CD4-positive, alpha-beta memory T cell (primary cell): Measurements from ENCODE around the gene IL21R. TPM values are rescaled to one million over a fixed set of nuclear protein-coding genes. Genes with fewer than 3 reads are reported as not detected.

ENCODE experiments used
- CTCF ChIA-PET: fragments of 350-600 bp; sonication (Branson Sonifier 250); formaldehyde crosslinking; loops from one replicate; lab custom pipeline; 2021; ENCODE audit warnings: inconsistent platforms; ENCODE audit not compliant: partially characterized antibody; lab: Charles Lee
- POLR2A ChIA-PET: fragments of 350-600 bp; sonication (Branson Sonifier 250); formaldehyde crosslinking; loops from one replicate; lab custom pipeline; 2021; ENCODE audit not compliant: partially characterized antibody; lab: Charles Lee
- DNase-seq, 5 donors: peaks; one replicate each; pipeline versions ENCODE4 v3.0.0 to v3.0.0-alpha.2; 2020 to 2022; ENCODE audit warnings: mixed read lengths in 1 of 5
- H3K27ac ChIP-seq: one replicate; pipeline ENCODE4 v1.7.0; 2013; ENCODE audit warnings: low read depth, low read length
- H3K27me3 ChIP-seq: 2 replicates; pipeline ENCODE4 v1.7.0; 2013; ENCODE audit warnings: mild to moderate bottlenecking, low read length, moderate library complexity; ENCODE audit not compliant: insufficient read depth
- H3K36me3 ChIP-seq: 2 replicates; pipeline ENCODE4 v1.7.0; 2013; ENCODE audit warnings: mild to moderate bottlenecking, low read length, moderate library complexity; ENCODE audit not compliant: insufficient read depth
- H3K4me1 ChIP-seq: 2 replicates; pipeline ENCODE4 v1.7.0; 2013; ENCODE audit warnings: mild to moderate bottlenecking, low read length, moderate library complexity; ENCODE audit not compliant: insufficient read depth
- H3K4me3 ChIP-seq, 2 donors: one replicate each; pipeline ENCODE4 v1.7.0; 2013; ENCODE audit warnings: low read length in 2 of 2, mild to moderate bottlenecking in 1 of 2
- H3K9me3 ChIP-seq, 2 donors: one replicate each; pipeline ENCODE4 v1.7.0; 2013; ENCODE audit warnings: low read length in 2 of 2, control low read depth in 1 of 2; ENCODE audit not compliant: control insufficient read depth in 1 of 2
- H3K27ac Mint-ChIP-seq, 7 donors: one replicate each; pipeline ENCODE4 v1.8.0; 2020 to 2021; ENCODE audit warnings: mixed read lengths in 7 of 7, mild to moderate bottlenecking in 6 of 7, inconsistent platforms in 3 of 7, moderate library complexity in 3 of 7
- H3K27me3 Mint-ChIP-seq, 2 donors: one replicate each; pipeline ENCODE4 v1.8.0; 2020 to 2021; ENCODE audit warnings: mixed read lengths in 2 of 2
- H3K36me3 Mint-ChIP-seq, 2 donors: one replicate each; pipeline ENCODE4 v1.8.0; 2020 to 2021; ENCODE audit warnings: mixed read lengths in 2 of 2, inconsistent platforms in 1 of 2, mild to moderate bottlenecking in 1 of 2
- H3K4me1 Mint-ChIP-seq, 4 donors: one replicate each; pipeline ENCODE4 v1.8.0; 2020 to 2021; ENCODE audit warnings: mixed read lengths in 4 of 4, mild to moderate bottlenecking in 1 of 4
- H3K4me3 Mint-ChIP-seq, 8 donors: one replicate each; pipeline ENCODE4 v1.8.0; 2020 to 2021; ENCODE audit warnings: mixed read lengths in 8 of 8, mild to moderate bottlenecking in 7 of 8, moderate library complexity in 6 of 8, inconsistent platforms in 3 of 8
- H3K9me3 Mint-ChIP-seq, 8 donors: one replicate each; pipeline ENCODE4 v1.8.0; 2020 to 2021; ENCODE audit warnings: mixed read lengths in 8 of 8, mild to moderate bottlenecking in 5 of 8, inconsistent platforms in 3 of 8, moderate library complexity in 1 of 8
- intact Hi-C: fragments of 100-400 bp; cut with micrococcal nuclease; formaldehyde crosslinking; loops from one replicate; pipeline ENCODE4 v1.15.1; 2023
- polyA plus RNA-seq, 2 donors: library from polyadenylated mRNA; unstranded; fragments of 300-500 nt; fragmentation: Illumina TruSeq; gene quantifications; one replicate each; pipeline ENCODE4 v1.2.3, GENCODE V29; 2021
- total RNA-seq, 2 experiments: library from RNA; stranded (reverse); gene quantifications; one replicate each; pipeline ENCODE4 v1.2.3, GENCODE V29; 2021

IL21R gene
- total and polyA plus RNA-seq, 4 experiments from 2014 or later: 18.4 to 29.1 (median 28.3) TPM

GRCh38 chr16:27374221-27374803 lies 27.7 kb upstream of the IL21R start:
- Mint-ChIP-seq H3K9me3 (peaks cover 0 to 3% (median 0%) of the 10 kb centered on the region in 8 donors), H3K4me1 (peaks cover 21 to 38% (median 32%) of the 10 kb centered on the region in 4 donors), H3K4me3 (no peak overlapping the region), H3K27ac (no peak overlapping the region), H3K27me3 (no peaks in the 10 kb centered on the region), H3K36me3 (no peaks in the 10 kb centered on the region)
- POLR2A ChIA-PET: interaction anchor here (0.6 to 6.0 kb wide), 4 partner anchors 28 to 204 kb away, joined by 3 to 31 read pairs (median 4); partner anchors contain the start of gene IL21R
- Histone ChIP-seq H3K9me3 (no peaks in the 10 kb centered on the region), H3K4me1 (peaks cover 68% of the 10 kb centered on the region), H3K27ac (peak overlapping the region; percentile 14), H3K4me3 (no peak overlapping the region), H3K27me3 (no peaks in the 10 kb centered on the region), H3K36me3 (no peaks in the 10 kb centered on the region)
- no peak for DNase-seq
- CTCF ChIA-PET: interaction anchor here (0.7 to 4.9 kb wide), 8 partner anchors 13 to 204 kb away, joined by 3 to 20 read pairs (median 6); no protein-coding TSS in a partner anchor
- intact Hi-C loops: no loop called here

DNA sequence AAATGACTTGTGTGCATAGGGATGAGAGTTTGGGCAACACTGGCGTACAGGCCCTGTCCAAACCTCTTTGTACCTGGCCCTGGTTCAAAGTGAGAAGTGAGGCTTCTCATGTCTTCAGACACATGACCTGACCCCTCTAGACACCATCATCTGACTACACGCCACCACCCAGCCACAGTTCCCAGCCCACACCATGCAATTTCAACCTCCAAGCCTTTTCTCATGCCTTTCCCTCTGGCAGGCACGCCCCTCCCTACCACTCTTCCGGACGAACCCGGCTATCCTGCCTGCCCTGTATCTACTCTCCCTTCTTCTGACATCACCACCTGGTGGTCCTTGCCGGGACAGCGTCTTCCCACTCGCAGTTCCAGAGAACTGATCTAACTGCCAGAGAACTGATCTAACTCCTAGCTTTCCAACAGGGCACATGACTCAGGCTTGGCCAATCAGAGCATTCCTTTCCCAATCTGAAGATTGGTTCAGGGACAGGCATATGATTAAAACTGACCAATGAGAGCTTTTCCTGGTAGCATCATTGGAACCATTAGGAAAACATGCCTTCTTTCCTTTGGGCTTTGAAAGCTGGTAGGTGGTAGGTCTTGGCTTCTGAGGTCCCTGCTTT lies 27.1 kb upstream of the IL21R start:
- Mint-ChIP-seq H3K27me3 (no peaks in the 10 kb centered on the region), H3K9me3 (peaks cover 0 to 2% (median 0%) of the 10 kb centered on the region in 8 donors), H3K36me3 (no peaks in the 10 kb centered on the region), H3K27ac (no peak overlapping the region), H3K4me1 (peaks cover 21 to 33% (median 26%) of the 10 kb centered on the region in 4 donors), H3K4me3 (no peak overlapping the region)
- no peaks in the 10 kb centered on the region for H3K9me3 ChIP-seq
- no peak overlapping the region for H3K27ac ChIP-seq
- no peak overlapping the region for H3K4me3 ChIP-seq
- ChIA-PET POLR2A (interaction anchor here (0.9 to 6.0 kb wide), 6 partner anchors 27 to 205 kb away, joined by 3 to 31 read pairs (median 4); partner anchors contain the start of genes IL21R and KDM8), CTCF (interaction anchor here (0.7 to 4.9 kb wide), 13 partner anchors 9 to 205 kb away, joined by 3 to 20 read pairs (median 5); no protein-coding TSS in a partner anchor)
- intact Hi-C loops: no loop called here
- H3K27me3 ChIP-seq: no peaks in the 10 kb centered on the region
- peak in 3 of 5 donors; percentile 15 to 60 (median 28) for DNase-seq
- no peaks in the 10 kb centered on the region for H3K36me3 ChIP-seq
- peaks cover 67% of the 10 kb centered on the region for H3K4me1 ChIP-seq

- ChIA-PET CTCF (interaction anchor here (0.6 to 4.9 kb wide), 12 partner anchors 9 to 224 kb away, joined by 3 to 20 read pairs (median 4); no protein-coding TSS in a partner anchor), POLR2A (interaction anchor here (0.6 to 5.2 kb wide), 9 partner anchors 11 to 200 kb away, joined by 3 to 46 read pairs (median 3); partner anchors contain the start of genes IL21R and KDM8)
- H3K27ac ChIP-seq: peak overlapping the region; percentile 33
- H3K9me3 ChIP-seq: no peaks in the 10 kb centered on the region
- Mint-ChIP-seq H3K9me3 (no peaks in the 10 kb centered on the region), H3K27ac (peak overlapping the region; percentile 22 to 92 (median 79)), H3K4me1 (peaks cover 18 to 31% (median 25%) of the 10 kb centered on the region in 4 donors), H3K27me3 (no peaks in the 10 kb centered on the region), H3K36me3 (no peaks in the 10 kb centered on the region), H3K4me3 (peak overlapping the region; percentile 18 to 80 (median 66))
- intact Hi-C loops: no loop called here
- H3K4me1 ChIP-seq: peaks cover 51% of the 10 kb centered on the region
- no peak overlapping the region for H3K4me3 ChIP-seq
- DNase-seq: peak in 3 of 5 donors; percentile 21 to 37 (median 25)
- no peaks in the 10 kb centered on the region for H3K27me3 ChIP-seq
- no peaks in the 10 kb centered on the region for H3K36me3 ChIP-seq
These were observed 24.1 kb upstream of the IL21R start for GRCh38 chr16:27377666-27378485.

GRCh38 chr16:27378871-27379481 lies 23.0 kb upstream of the IL21R start:
- Histone ChIP-seq H3K4me1 (peaks cover 40% of the 10 kb centered on the region), H3K27me3 (no peaks in the 10 kb centered on the region), H3K27ac (no peak overlapping the region), H3K4me3 (no peak overlapping the region), H3K36me3 (no peaks in the 10 kb centered on the region), H3K9me3 (no peaks in the 10 kb centered on the region)
- Mint-ChIP-seq H3K36me3 (peaks cover 0 to under 1% of the 10 kb centered on the region in 2 donors), H3K9me3 (peaks cover 0 to 1% (median under 1%) of the 10 kb centered on the region in 8 donors), H3K4me3 (peak overlapping the region in 2 of 8 donors; percentile 35 to 51), H3K27me3 (no peaks in the 10 kb centered on the region), H3K4me1 (peaks cover 18 to 31% (median 25%) of the 10 kb centered on the region in 4 donors), H3K27ac (peak overlapping the region in 6 of 7 donors; percentile 23 to 78 (median 46))
- POLR2A ChIA-PET: interaction anchor here (0.7 to 5.2 kb wide), 6 partner anchors 12 to 144 kb away, joined by 3 to 46 read pairs (median 7); partner anchors contain the start of gene IL21R
- CTCF ChIA-PET: interaction anchor here (0.6 to 1.8 kb wide), 3 partner anchors 13 to 223 kb away, joined by 3 to 5 read pairs (median 3); no protein-coding TSS in a partner anchor
- intact Hi-C loops: no loop called here
- no peak for DNase-seq

DNA sequence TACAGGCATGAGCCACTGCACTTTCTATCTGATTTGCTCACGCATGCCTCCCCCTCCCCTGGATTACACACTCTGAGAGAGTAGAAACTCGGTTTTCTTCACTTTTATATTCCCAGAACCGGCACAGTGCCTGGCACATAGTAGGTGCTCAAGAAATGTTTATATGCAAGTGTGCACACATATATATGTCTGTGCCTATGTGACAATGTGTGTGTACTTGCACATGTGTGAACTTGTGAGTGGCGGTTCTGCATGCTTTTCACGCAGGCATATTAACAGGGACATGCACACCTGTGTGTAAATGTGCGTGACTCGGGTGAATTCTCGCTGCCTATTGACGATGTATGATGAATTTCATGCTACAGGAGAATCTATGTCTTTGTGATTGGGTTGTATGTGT lies 22.1 kb upstream of the IL21R start:
- no peak for DNase-seq
- Histone ChIP-seq H3K27me3 (no peaks in the 10 kb centered on the region), H3K9me3 (no peaks in the 10 kb centered on the region), H3K27ac (no peak overlapping the region), H3K36me3 (no peaks in the 10 kb centered on the region), H3K4me3 (no peak overlapping the region), H3K4me1 (peaks cover 30% of the 10 kb centered on the region)
- no peaks in the 10 kb centered on the region for H3K27me3 Mint-ChIP-seq
- POLR2A ChIA-PET: interaction anchor here (1.0 to 5.2 kb wide), 3 partner anchors 24 to 177 kb away, joined by 3 to 46 read pairs (median 4); partner anchors contain the start of genes IL21R and KDM8
- peaks cover 0 to 7% (median 5%) of the 10 kb centered on the region in 8 donors for H3K9me3 Mint-ChIP-seq
- peak overlapping the region in 1 of 7 donors; percentile 8 for H3K27ac Mint-ChIP-seq
- intact Hi-C loops: no loop called here
- H3K36me3 Mint-ChIP-seq: peaks cover 0 to 6% of the 10 kb centered on the region in 2 donors
- H3K4me3 Mint-ChIP-seq: no peak overlapping the region
- peaks cover 18 to 35% (median 25%) of the 10 kb centered on the region in 4 donors for H3K4me1 Mint-ChIP-seq
- CTCF ChIA-PET: interaction anchor here (1.0 kb wide), 1 partner anchor 12 kb away, joined by 3 read pairs; no protein-coding TSS in a partner anchor

GRCh38 chr16:27381236-27381635 lies 20.7 kb upstream of the IL21R start:
- H3K4me3 Mint-ChIP-seq: no peak overlapping the region
- Histone ChIP-seq H3K27me3 (no peaks in the 10 kb centered on the region), H3K4me1 (peaks cover 27% of the 10 kb centered on the region), H3K9me3 (no peaks in the 10 kb centered on the region), H3K4me3 (no peak overlapping the region), H3K36me3 (no peaks in the 10 kb centered on the region), H3K27ac (no peak overlapping the region)
- H3K36me3 Mint-ChIP-seq: peaks cover 0 to 6% of the 10 kb centered on the region in 2 donors
- H3K9me3 Mint-ChIP-seq: peaks cover 0 to 7% (median 5%) of the 10 kb centered on the region in 8 donors
- no peak for DNase-seq
- no peak overlapping the region for H3K27ac Mint-ChIP-seq
- intact Hi-C loops: no loop called here
- CTCF ChIA-PET: no interaction called here
- H3K27me3 Mint-ChIP-seq: no peaks in the 10 kb centered on the region
- POLR2A ChIA-PET: interaction anchor here (1.0 to 5.2 kb wide), 3 partner anchors 13 to 178 kb away, joined by 3 to 46 read pairs (median 3); partner anchors contain the start of genes IL21R and KDM8
- peaks cover 18 to 35% (median 25%) of the 10 kb centered on the region in 4 donors for H3K4me1 Mint-ChIP-seq
